Stimulated activated CD8-positive, alpha-beta memory T cell treated with anti-CD3 and anti-CD28 coated beads, Interleukin-12 subunit alpha, Interleukin-12 subunit beta, amount 100 ng/mL, for 24 hours (primary cell): ENCODE data around the gene MCHR2.
"Not testable (repeated sequence)": the region's sequence is repeated elsewhere in the genome, so short reads cannot be mapped to it uniquely, and the experiment has no call there.

Source experiments
- DNase-seq: peaks from one replicate; pipeline ENCODE4 v3.0.0-alpha.2; 2020; ENCODE audit errors: extremely low read depth

Gene MCHR2, protein sequence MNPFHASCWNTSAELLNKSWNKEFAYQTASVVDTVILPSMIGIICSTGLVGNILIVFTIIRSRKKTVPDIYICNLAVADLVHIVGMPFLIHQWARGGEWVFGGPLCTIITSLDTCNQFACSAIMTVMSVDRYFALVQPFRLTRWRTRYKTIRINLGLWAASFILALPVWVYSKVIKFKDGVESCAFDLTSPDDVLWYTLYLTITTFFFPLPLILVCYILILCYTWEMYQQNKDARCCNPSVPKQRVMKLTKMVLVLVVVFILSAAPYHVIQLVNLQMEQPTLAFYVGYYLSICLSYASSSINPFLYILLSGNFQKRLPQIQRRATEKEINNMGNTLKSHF

DNA sequence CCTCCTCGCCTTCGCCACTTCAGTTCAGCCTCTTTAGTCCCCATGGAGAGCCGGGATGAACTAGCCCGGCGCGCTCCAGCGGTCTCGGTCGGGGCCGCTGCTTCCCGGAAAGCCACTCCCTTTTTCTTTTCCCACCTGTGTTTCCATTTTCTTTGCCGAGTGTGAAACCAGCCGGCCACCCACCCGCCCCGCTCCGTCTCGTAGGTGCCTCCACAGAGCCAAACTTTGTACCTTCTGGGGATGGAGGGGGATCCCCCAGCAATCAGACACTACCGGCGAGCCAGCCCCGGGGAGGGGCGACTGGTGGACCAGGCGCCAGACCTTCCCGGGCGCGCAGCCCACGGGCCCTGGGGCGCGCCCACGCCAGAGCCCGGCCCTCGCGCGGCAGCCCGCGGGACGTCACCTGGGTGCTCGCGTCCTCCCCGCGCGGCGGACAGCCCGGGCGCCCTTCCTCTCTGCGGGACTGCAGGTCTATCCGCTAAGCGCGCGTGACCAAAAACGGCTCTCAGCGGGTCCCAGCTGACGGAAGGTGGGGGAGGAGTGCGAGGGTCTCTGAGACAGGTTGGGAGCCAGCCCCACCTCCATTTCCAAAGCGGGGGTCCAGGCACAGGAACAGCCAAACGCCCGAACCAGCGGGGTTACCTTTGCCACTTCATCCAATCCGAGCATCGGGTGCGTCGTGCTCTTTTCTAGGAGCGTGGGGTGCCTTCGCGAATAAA, at the start of gene MCHR2:
Gene MCHR2 (minus strand): TSS at position 691 of the 719 bp plus-strand sequence. CDS start 38,076 bp downstream, outside the sequence.
- DNase-seq, result no peak

DNA sequence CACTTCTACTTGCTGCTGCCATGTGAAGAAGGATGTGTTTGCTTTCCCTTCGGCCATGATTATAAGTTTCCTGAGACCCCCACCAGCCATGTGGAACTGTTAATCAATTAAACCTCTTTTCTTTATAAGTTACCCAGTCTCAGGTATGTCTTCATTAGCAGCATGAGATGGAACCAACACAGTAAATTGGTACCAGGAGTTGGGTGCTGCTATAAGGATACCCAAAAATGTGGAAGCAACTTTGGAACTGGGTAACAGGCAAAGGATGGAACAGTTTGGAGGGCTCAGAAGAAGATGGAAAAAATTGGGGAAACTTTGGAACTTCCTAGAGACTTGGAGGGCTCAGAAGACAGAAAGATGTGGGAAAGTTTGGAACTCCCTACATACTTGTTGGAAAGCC, 44.5 kb upstream of the MCHR2 start:
- not testable (repeated sequence) for DNase-seq

DNA sequence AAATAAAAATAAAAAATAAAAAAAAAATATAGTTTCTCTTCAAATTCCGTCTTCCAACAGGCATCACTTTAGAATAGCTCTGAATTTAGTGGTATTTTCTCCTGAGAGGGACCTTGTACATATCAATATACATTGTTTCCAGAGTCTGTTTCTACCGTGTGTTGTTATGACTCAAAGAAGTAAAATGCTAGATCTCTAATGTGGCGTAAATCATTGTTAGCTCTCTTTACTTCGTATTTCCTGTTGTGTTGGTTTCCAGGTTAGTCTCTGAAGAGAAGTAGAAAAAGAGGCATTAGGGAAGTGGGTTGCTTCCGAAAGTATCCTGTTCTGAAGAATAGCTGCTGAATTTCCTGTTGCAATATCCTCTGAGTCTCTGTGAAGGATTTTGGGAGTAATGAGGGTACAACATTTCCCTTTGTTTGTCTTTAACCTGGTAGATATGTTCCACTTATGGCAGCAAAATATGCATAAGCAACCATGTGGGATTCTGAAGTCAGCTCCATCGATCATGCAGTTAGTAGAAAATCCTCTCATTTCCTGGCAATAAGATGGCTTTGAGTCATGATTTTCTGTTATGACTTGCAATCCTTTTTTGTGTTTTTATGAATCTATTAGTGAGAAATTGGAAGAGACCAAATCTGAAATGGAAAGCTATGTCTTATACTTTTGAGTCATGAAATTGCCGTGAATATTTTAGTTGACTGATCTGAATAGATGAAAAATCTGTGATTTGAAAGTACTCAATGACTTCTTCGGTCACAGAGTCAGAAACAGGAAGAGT, 42.0 kb upstream of the MCHR2 start:
- DNase-seq, result no peak

DNA sequence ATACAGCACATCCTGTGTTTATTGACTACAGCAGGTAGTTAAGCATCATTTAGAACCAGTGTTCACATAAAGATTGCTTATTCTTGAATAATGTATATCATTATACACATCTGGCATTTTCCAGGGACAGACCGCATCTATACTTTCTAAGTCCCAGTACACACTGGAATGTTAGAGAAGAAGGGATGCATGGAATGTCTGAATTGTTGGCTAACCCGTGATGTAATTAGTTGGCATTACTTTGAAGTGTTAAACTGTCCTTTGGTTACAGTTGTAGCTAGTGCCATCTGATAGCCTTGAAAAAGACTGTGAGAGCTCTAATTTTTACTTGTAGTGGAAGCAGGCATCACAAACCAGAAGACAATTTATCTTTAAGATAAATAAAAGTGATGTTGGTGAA, 29.8 kb upstream of the MCHR2 start:
- DNase-seq, result no peak

DNA sequence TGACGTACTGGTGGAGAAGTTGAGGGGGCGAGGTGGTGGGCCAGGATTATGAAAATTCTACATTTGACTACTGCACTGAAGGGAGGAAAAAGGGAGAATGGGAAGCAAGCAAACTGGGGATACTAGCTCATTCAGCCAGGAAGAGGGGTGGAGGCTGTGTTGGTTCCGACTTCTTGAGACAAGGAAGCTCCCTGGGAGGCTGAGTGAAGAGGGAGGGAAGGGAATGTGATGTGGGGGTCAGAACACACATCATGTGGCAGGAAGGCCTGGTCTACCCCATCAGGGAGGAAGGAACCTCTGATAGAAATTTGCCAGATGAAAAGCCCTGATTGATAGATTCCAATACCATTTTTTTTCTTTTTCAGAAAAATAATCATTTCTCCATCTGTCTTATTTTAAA, 28.8 kb upstream of the MCHR2 start:
- DNase-seq, result no peak

DNA sequence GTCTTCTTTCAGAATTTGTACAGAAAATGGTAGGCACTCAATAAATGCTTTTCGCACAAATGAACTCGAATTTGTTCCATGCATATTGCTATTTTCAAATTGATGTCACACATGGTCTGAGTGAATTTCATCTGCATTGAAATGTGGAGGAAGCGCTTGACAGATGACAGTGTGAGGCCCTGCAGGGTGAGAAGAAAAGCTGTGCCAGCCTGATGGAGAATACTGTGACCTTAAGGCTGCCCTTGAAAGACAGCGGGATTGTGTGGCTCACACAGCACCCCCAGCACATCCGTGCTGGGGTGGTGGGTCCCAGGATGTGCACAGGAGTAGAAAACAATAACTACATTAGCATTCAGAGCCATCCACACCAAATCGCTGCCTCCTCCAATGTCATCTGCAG, 14.8 kb upstream of the MCHR2 start:
- DNase-seq, result no peak

DNA sequence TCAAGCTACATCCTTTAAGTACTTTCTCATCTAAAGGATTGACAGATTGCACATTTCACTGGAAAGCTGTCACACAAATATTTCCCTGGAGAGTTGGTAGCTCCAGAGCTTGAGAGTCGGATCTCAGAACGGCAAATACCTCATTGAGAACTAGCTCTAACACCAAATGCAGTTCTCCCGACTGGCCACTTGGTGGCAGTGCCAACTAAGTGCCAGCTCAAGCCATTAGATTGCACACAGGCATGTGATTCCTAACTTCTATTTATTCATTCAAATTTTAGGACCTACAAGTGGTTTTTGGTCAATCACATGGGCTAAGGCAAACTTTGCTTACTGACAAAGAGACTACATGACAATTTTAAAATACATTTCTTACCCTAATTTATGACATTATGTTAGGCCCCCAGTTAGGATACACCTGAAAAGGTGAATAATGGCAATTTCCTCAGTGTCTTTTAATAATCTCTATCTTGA, 7.9 kb upstream of the MCHR2 start:
- no peak for DNase-seq

DNA sequence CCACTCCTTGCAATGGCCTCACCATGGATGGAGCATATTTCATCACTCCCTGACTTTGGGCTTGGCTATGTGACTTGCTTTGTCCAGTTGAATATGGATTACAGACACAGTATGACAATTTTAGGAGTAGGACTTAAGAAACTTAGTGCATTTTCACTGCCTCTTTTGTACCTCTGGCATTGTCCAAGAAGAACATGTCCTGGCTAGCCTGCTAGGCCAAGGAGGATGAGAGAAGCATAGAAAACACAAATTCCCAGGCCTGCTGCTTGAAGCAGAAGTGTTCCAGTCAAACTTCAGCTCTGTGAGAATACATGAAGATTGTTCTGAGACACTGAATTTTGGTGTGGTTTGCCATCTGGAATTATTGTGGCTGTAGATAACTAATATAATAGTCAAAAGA, 3.1 kb upstream of the MCHR2 start:
- no peak for DNase-seq

DNA sequence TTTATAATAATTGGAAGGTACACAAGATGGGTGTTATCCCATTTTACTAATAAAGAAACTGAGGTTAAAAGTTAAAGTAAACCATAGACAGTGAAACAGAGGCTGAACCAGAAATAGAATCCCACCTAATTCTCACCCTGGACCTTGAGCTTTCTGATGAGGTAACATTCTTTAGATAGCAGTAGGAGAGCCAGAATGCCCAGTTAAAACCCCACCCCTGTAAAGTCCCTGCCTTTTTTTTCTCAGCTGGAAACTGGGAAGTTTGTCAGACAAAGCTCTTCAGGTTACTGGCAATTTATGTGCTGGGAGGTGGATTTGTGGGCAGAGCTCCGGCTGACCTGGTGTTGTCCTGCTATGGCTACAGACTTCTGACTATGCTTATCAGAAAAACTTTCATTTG, 1.9 kb upstream of the MCHR2 start:
- DNase-seq, result no peak

DNA sequence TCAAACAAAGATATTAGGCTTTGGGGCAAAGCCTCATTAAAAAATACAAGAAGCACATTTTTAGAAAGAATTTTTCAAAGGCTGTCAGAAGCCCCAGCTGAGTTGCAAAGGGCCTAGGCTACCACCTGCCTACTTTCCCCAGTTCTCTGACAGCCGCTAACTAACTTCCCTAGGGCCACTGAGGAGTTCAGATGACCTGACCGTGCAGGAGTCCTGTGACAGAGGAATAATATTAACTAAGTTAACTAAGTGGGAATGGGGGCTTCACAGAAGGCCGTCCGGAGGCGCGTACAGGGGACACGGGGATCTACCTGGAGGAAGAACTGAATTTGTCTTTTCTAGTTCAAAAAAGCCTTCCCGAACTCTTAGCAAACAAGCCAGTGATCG, 884 bp downstream of the MCHR2 start:
- DNase-seq, result no peak

DNA sequence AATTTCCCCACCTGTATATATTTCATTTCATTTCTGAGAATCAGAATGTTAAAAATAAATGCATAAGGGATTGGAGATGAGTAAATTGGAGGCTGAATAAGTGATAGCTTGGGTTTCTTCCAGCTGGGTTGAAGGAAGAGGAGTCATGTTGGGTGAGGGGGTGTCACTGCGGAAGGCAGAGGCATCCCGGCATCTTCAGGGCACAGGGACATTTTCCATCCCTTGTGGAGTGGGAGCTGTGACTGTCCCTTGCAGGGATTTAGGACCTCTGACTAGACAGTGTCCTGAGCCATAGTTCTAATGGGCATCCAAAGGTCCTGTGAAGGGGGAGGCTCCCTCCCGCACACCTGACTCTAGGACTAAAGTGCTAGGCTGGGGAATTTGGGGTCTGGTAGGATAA, 2.1 kb downstream of the MCHR2 start:
- DNase-seq, result no peak

DNA sequence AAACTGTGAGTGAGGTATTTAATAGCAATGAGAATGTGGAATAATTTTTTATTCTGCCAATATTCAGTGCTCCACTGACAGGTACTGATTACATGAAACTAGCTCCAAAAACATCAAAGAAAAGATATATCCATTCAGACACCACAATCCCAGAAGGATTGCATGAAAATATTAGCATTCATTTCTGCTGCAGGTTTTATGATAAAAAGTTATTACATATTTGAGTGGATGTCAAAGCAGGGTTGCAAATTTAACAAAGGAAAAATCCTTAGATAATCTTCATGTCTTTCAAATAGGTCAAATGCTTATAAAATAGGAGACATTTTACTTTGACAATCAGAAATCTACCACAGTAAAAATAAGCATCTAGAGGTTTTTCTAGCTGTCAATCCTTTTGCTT, 13.3 kb downstream of the MCHR2 start:
- no peak for DNase-seq

DNA sequence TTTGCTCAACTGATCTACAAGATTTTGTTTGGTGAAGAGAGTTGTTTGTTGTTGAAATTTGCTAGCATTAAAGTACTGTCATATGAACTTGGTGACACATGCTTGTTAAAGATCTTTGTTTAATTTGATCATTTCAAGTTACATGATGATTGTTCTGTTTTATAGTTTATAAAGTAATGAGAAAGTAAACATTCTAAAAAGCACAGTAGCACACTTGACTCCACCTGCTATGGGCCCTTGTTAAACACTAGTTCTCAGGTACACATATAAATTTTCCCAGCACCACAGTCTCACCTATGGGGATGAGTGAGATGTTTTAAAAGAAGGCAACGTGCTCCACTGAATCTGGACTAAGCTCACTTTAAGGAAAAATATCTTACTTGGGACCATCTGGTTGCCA, 14.1 kb downstream of the MCHR2 start:
- DNase-seq, result no peak

DNA sequence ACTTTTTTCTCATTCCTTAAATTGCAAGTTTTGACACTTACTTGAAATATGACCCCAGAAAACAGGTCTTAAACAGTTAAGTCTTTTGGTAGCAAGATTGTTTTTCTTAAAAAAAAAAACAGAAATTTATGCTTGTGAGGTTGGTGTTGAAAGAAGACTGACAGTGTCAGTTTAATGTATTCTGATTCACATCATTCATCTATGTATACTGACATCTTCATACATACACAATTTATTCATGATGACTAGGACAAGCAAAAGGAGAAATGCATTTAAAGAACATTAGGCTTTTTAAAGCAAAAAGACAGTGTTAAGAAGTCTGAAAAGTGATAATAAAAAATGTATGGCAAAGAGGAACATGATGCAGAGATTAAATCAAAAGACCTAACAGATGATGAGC, 27.0 kb downstream of the MCHR2 start:
- DNase-seq, result no peak

DNA sequence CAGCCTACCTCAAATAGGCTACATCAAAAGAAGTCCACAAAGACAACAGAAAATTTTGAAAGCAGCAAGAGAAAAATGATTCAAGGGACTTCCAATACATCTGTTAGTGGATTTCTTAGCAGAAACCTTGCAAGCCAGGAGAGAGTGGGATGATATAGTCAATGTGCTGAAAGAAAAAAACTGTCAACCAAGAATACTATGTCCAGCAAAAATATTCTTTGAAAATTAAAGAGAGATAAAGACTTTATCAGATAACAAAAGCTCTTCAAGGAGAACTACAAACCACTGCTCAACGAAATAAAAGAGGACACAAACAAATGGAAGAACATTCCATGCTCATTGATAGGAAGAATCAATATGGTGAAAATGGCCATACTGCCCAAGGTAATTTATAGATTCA, 34.0 kb downstream of the MCHR2 start:
- no peak for DNase-seq

DNA sequence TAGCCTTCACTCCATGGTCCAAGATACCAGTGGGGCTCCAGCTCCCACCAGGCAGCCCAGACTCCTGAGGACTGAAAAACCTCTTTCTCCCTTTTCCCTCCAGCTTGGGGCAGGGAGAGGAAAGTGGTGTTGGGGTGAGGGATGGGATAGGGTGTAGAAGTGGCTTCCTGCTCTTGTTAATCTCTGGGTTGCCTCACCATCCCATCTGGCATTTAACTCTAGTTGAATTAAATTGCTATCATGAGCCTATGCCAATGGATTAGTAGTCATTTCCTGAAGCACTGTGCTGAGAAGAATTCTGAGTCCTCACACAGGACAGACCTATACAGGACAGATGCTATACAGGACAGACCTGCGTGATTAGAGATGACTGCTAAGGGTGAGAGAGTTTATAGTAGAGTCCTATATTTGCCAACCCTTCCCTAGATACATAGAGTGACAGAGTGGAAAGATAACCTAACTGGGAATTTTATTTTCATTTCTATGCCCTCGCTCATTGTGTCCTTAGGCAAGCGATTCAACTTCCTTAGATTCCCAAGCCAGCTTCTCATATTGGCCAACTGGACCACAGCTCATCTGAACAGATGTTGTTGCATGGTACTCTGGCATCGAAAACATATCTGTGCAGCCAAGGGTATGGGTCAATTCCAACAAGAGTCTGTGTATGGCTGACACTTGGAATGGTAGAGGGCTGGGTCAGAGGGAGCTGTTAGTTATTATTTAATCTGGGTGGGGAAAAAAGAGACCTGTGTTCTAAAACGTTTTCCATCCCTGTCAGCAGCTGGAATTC, 42.8 kb downstream of the MCHR2 start:
- no peak for DNase-seq

DNA sequence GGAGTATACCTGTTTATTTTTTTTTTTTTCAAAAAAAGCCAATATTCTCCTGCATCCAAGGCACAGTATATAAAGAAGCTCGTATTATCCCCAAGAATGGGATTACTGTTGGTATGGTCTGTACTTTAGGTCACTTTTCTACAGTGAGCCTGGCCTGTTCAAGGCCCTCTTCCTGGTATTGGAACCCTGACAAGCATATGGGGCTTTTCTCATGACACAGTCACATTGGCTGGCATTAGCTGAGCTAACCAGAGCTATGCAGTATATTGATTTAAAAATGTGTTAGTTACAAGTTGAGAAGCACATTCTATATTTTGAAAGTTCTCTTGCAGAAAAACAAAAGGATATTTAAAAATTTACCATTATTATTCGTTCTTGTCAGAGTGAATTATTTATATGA, 48.0 kb downstream of the MCHR2 start:
- DNase-seq, result no peak

DNA sequence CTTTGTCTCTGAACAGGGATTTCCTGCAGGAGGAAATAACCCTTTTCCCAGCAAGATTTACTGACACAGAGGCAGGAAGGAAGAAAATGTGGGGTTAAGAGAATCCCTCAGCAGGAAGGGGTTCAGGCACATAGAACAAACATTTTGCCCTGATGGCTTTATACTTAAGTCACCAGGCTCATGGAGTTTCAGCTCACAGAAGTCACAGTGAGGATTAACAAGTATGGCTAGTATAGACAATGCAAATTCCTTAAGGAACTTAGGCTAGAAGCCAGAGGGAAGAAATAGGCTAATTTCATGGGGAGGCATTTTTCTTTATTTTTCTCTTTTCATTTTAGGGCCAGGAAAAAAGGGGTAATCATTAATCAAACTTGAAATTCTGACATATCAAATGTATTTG, 50.2 kb downstream of the MCHR2 start:
- no peak for DNase-seq

DNA sequence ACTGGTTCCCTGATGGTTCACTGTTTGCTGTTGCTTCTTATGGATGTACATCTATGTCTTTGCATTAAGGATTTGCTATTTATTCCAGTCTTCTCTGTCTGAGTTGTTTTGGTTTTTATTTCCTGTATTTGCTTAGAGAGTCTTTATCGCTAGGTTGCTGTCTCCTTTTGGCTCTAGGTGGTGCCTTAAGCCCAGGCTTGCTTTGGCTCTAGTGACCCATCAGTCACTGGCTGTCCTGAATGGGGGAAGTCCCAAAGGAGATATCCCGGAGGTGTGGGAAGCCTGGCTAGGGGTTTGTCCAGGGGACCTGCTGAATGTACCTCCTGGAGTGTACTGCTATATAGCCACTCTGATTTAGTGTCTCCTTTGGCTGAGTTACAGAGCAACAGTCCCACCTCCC, 53.4 kb downstream of the MCHR2 start:
- DNase-seq, result no peak

DNA sequence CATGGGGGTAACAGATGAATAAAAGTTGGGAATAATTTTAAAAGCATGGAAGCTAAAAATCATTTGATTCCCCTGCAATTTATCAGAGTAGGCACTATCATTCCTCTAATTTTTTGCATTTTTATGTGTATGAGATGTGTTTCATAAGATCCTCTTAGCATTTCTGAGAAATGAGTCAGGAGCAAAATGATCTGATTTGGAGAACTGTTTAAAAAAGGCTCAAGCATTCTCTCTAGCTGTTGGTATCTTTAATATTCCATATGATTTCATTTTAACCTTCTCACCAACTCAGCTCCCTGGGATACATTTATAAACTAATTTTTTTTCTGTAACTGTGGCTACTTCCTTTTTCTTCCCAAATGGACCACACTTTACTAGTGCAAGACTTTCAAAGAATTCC, 60.9 kb downstream of the MCHR2 start:
- DNase-seq, result no peak

DNA sequence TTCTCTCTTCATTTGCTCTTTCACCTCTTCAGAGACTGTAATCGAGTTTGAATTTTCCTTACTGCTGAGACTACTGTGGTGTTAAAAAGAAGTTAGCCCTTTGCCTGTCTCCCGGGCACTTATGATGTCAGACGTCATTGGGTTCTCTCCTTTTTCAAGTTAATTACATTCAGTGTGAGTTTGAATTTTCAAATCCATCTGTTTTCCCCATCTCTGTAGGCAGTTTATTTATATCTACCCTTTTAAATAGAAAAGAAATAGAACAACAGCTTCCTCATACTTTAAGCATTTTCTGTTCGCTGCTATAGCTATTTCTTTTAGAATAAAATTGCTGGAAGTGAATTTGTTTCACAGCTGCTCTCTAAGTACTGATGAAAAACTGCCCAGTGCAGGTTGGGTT, 81.4 kb downstream of the MCHR2 start:
- no peak for DNase-seq
